Adrenal gland (tissue), 5 donors: ENCODE results near the gene MARCHF2.

Experiments used
- CTCF ChIP-seq, 6 experiments: fragments of 450-650 bp in 4 of 6; fragments of 200-600 bp in 2 of 6; sonication (generic) in 1 of 6; IDR thresholded peaks; 1 replicate in 5 of 6; 2 replicates in 1 of 6; pipeline versions ENCODE4 v1.5.1 to v1.8.0; 2016 to 2021; ENCODE audit warnings: antibody characterized with exemption in 6 of 6, mild to moderate bottlenecking in 2 of 6, moderate library complexity in 1 of 6
- POLR2A ChIP-seq, 2 donors: fragments of 450-650 bp; IDR thresholded peaks; one replicate each; pipeline ENCODE4 v1.6.1; 2017; ENCODE audit warnings: antibody characterized with exemption in 2 of 2, mild to moderate bottlenecking in 2 of 2, moderate library complexity in 1 of 2
- donor health status: DM: no; HTN: no; CAD: no.

GRCh38 chr19:8401981-8402411, 11.1 kb upstream of the MARCHF2 start:
- no peak for TF ChIP-seq POLR2A (IDR thresholded peaks at IDR 0.05)
- no peak for TF ChIP-seq CTCF (IDR thresholded peaks at IDR 0.05)
